Endothelial cell of umbilical vein (primary cell): ENCODE data around the gene HMMR. TPM values are rescaled to one million over a fixed set of nuclear protein-coding genes. Genes with fewer than 3 reads are reported as not detected.

Experiments
- BruUV-seq: library from RNA; stranded (reverse); fragments of 400-500 nt; replicated peaks from 2 replicates; lab custom pipeline; 2021; lab: Mats Ljungman, UMichigan
- CTCF ChIA-PET: fragments of 300-600, 350-600 bp; sonication (Branson Sonifier 250); formaldehyde crosslinking; loops from one replicate; lab custom pipeline; 2021; ENCODE audit warnings: antibody characterized with exemption, inconsistent platforms; lab: Charles Lee
- POLR2A ChIA-PET: fragments of 300-600, 350-600 bp; sonication (Branson Sonifier 250); formaldehyde crosslinking; loops from one replicate; lab custom pipeline; 2021; ENCODE audit warnings: antibody characterized with exemption, inconsistent platforms; lab: Charles Lee
- DNase-seq: peaks from one replicate; pipeline ENCODE4 v3.0.0-alpha.2; 2011; ENCODE audit warnings: low read depth, low spot score
- FAIRE-seq: peaks from 2 replicates; lab custom pipeline; 2011; peaks lifted over from hg19 to GRCh38; lab: Jason Lieb, UNC
- H2AFZ ChIP-seq: 2 replicates; pipeline ENCODE4 v1.6.0; 2012; ENCODE audit warnings: low read depth, low read length, control low read depth, inconsistent platforms
- H3K27ac ChIP-seq: 2 replicates; pipeline ENCODE4 v1.5.1; 2011; ENCODE audit warnings: low read depth, mild to moderate bottlenecking, control low read depth, low read length, moderate library complexity; ENCODE audit not compliant: insufficient read depth
- H3K27me3 ChIP-seq, 2 experiments: 2 replicates each; pipeline versions ENCODE4 v1.6.0 to v1.6.1; 2011; ENCODE audit warnings: low read length in 2 of 2, mixed read lengths in 1 of 2; ENCODE audit not compliant: control insufficient read depth in 2 of 2, insufficient read depth in 2 of 2
- H3K36me3 ChIP-seq, 2 experiments: 2 replicates in 1 of 2; 3 replicates in 1 of 2; pipeline ENCODE4 v1.5.1; 2011; ENCODE audit warnings: low read length in 2 of 2, mild to moderate bottlenecking in 1 of 2, moderate library complexity in 1 of 2; ENCODE audit not compliant: control insufficient read depth in 2 of 2, insufficient read depth in 2 of 2; ENCODE audit errors: extremely low read depth in 1 of 2
- H3K4me1 ChIP-seq: 3 replicates; pipeline ENCODE4 v1.5.1; 2011; ENCODE audit warnings: mild to moderate bottlenecking, low read length; ENCODE audit not compliant: control insufficient read depth, insufficient read depth; ENCODE audit errors: extremely low read depth
- H3K4me2 ChIP-seq: 2 replicates; pipeline ENCODE4 v1.6.1; 2011; ENCODE audit warnings: low read length, control low read depth, mixed read lengths; ENCODE audit not compliant: insufficient read depth
- H3K4me3 ChIP-seq, 3 experiments: fragments of 200-600 bp in 1 of 3; sonication (generic), shearing (Covaris generic) in 1 of 3; replicated peaks in 1 of 3; 2 replicates each; pipeline ENCODE4 v1.5.1; 2011 to 2016; ENCODE audit warnings: control low read depth in 3 of 3, low read length in 3 of 3, mild to moderate bottlenecking in 2 of 3, inconsistent platforms in 1 of 3, low read depth in 1 of 3, moderate library complexity in 1 of 3; ENCODE audit not compliant: insufficient read depth in 1 of 3
- H3K79me2 ChIP-seq: 2 replicates; pipeline ENCODE4 v1.6.0; 2012; ENCODE audit warnings: low read length, inconsistent platforms; ENCODE audit not compliant: control insufficient read depth, insufficient read depth
- H3K9ac ChIP-seq: replicated peaks from 2 replicates; pipeline ENCODE3; 2011; ENCODE audit warnings: low read length, control low read depth; ENCODE audit not compliant: insufficient read depth; ENCODE audit errors: extremely low read depth
- H3K9me1 ChIP-seq: replicated peaks from 3 replicates; pipeline ENCODE4 v1.6.0; 2011; ENCODE audit warnings: mild to moderate bottlenecking, low read length; ENCODE audit not compliant: control insufficient read depth, insufficient read depth; ENCODE audit errors: extremely low read depth
- H3K9me3 ChIP-seq: replicated peaks from 2 replicates; pipeline ENCODE4 v1.5.1; 2012; ENCODE audit warnings: low read length, inconsistent platforms; ENCODE audit not compliant: control insufficient read depth, insufficient read depth
- H4K20me1 ChIP-seq: replicated peaks from 2 replicates; pipeline ENCODE3; 2011; ENCODE audit warnings: mild to moderate bottlenecking, low read length; ENCODE audit not compliant: control insufficient read depth, insufficient read depth; ENCODE audit errors: extremely low read depth
- EZH2 ChIP-seq: IDR thresholded peaks from 2 replicates; pipeline ENCODE4 v1.6.1; 2012; ENCODE audit warnings: borderline replicate concordance, low read depth, mild to moderate bottlenecking, moderate library complexity, low read length, inconsistent platforms; ENCODE audit not compliant: severe bottlenecking
- FOS ChIP-seq: IDR thresholded peaks from 2 replicates; pipeline ENCODE4 v1.6.1; 2011; ENCODE audit warnings: mild to moderate bottlenecking, low read length, moderate library complexity, borderline replicate concordance; ENCODE audit not compliant: insufficient read depth
- GATA2 ChIP-seq: IDR thresholded peaks from 2 replicates; pipeline ENCODE4 v1.7.0; 2011; ENCODE audit warnings: low read depth, mild to moderate bottlenecking, moderate library complexity, mixed read lengths, low read length; ENCODE audit not compliant: insufficient read length, insufficient read depth
- JUN ChIP-seq: IDR thresholded peaks from 2 replicates; pipeline ENCODE4 v1.6.1; 2011; ENCODE audit warnings: borderline replicate concordance, low read depth; ENCODE audit not compliant: insufficient read length, insufficient read depth
- MYC ChIP-seq: IDR thresholded peaks from one replicate; pipeline ENCODE4 v1.6.1; 2011; ENCODE audit warnings: mild to moderate bottlenecking, low read depth, low read length
- POLR2A ChIP-seq: IDR thresholded peaks from 2 replicates; pipeline ENCODE4 v1.6.1; 2012; ENCODE audit warnings: low read depth, mild to moderate bottlenecking, control low read depth, low read length
- POLR2AphosphoS5 ChIP-seq: IDR thresholded peaks from 2 replicates; pipeline ENCODE4 v1.6.1; 2012; ENCODE audit warnings: low read depth, mild to moderate bottlenecking, control low read depth, low read length, moderate library complexity; ENCODE audit not compliant: insufficient read depth
- dilution Hi-C: fragments of 300-500 bp; cut with MboI; formaldehyde crosslinking; loops from one replicate; pipeline ENCODE4 v1.15.0; 2019; ENCODE audit warnings: low sequenced_read_pairs; ENCODE audit not compliant: extremely low pct_ligation_motif_present
- intact Hi-C: fragments of 100-400 bp; cut with micrococcal nuclease; formaldehyde crosslinking; loops from one replicate; pipeline ENCODE4 v1.10.0; 2022
- polyA plus RNA-seq, 4 experiments: library from polyadenylated mRNA; depleted of rRNA in 3 of 4; stranded (reverse) in 3 of 4; unstranded in 1 of 4; fragments of >200 nt; gene quantifications; 2 replicates each; pipeline versions ENCODE4 v1.2.1 to v1.2.3, GENCODE V29; 2011 to 2012; ENCODE audit warnings: missing spikeins in 1 of 4
- total RNA-seq: library from RNA; stranded (reverse); gene quantifications from 2 replicates; pipeline ENCODE4 v1.2.3, GENCODE V29; 2021
- TF ChIP-seq, protein P1 (sequence below): IDR thresholded peaks from 2 replicates; pipeline ENCODE4 v1.6.1; 2011; ENCODE audit not compliant: insufficient read depth, insufficient read length
- TF ChIP-seq, protein P2 (sequence below), 2 donors: IDR thresholded peaks; 1 replicate in 1 of 2; 2 replicates in 1 of 2; pipeline ENCODE4 v1.5.1; 2011; ENCODE audit warnings: low read length in 2 of 2, mild to moderate bottlenecking in 2 of 2, moderate library complexity in 2 of 2, control low read depth in 1 of 2, inconsistent platforms in 1 of 2, low read depth in 1 of 2; ENCODE audit not compliant: insufficient read depth in 1 of 2; ENCODE audit errors: extremely low read depth in 1 of 2

The HMMR gene
- total and polyA plus RNA-seq, 2 donors (not counting 3 experiments of a cell fraction or from before 2014, with no cell fraction given) = 5.5 to 31.0 TPM

DNA sequence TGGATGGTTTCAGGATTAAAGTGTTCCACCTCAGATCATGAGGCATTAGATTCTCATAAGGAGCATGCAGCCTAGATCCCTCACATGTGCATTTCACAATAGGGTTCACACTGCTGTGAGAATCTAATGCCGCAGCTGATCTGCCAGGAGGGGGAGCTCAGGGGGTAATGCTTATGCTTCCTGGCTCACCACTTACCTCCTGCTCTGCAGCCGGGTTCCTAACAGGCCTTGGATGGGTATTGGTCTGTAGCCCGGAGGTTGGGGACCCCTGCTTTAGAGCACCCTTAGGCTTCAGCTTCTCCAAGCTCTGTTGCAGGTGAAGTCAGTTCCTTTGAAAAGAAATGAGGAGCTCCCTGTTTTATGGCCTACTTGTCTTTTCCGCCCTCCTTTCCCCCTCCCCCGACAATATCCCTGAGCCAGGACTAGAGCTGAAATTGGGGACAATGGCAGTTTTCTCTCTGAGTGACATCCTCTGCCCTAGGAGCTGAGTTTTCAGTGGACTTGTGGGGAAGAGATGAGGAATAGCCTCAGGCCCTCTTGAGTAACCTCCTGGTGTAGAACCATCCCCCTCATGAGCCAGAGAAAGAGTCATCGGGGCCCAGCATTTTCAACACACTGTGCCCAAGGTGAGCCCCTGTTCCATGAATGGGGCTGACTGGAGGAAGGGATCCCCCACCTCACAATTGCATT lies 28.8 kb downstream of the HMMR start:
- no peak overlapping the region for H2AFZ ChIP-seq

DNA sequence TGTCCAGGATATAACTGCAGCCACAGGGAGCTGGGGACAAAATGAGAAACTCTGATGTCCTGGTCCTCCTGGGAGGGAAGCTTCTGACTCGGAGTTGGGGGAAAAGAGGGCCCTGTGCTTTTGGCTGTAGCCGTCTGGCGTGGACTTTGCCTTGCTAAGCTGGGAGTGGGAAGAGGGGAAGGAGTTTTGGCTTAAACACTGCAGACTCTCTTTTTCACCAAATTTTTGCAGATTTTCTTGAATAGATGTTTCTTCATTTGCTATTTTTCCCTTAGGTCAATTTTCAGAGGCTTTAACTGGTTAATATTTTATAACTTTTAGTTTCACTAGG lies 29.3 kb downstream of the HMMR start:
- Histone ChIP-seq H3K4me1 (no peaks in the 10 kb centered on the region), H3K9me1 (no peaks in the 10 kb centered on the region), H3K4me2 (no peak overlapping the region), H3K79me2 (no peaks in the 10 kb centered on the region), H4K20me1 (no peaks in the 10 kb centered on the region), H3K9ac (no peak overlapping the region), H3K4me3 (no peak overlapping the region), H2AFZ (no peak overlapping the region), H3K27me3 (no peaks in the 10 kb centered on the region), H3K27ac (no peak overlapping the region), H3K36me3 (peaks cover 0 to 12% of the 10 kb centered on the region in 2 experiments), H3K9me3 (no peaks in the 10 kb centered on the region)
- DNase-seq (no peak), FAIRE-seq (no peak)
- intact Hi-C loops = no loop called here
- dilution Hi-C loops = no loop called here
- CTCF ChIA-PET = interaction anchor here (0.9 to 2.6 kb wide), 5 partner anchors 10 to 32 kb away, joined by 3 to 13 read pairs (median 4); no protein-coding TSS in a partner anchor
- TF ChIP-seq, protein P1, sequence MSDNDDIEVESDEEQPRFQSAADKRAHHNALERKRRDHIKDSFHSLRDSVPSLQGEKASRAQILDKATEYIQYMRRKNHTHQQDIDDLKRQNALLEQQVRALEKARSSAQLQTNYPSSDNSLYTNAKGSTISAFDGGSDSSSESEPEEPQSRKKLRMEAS = no peak
- TF ChIP-seq, protein P2, sequence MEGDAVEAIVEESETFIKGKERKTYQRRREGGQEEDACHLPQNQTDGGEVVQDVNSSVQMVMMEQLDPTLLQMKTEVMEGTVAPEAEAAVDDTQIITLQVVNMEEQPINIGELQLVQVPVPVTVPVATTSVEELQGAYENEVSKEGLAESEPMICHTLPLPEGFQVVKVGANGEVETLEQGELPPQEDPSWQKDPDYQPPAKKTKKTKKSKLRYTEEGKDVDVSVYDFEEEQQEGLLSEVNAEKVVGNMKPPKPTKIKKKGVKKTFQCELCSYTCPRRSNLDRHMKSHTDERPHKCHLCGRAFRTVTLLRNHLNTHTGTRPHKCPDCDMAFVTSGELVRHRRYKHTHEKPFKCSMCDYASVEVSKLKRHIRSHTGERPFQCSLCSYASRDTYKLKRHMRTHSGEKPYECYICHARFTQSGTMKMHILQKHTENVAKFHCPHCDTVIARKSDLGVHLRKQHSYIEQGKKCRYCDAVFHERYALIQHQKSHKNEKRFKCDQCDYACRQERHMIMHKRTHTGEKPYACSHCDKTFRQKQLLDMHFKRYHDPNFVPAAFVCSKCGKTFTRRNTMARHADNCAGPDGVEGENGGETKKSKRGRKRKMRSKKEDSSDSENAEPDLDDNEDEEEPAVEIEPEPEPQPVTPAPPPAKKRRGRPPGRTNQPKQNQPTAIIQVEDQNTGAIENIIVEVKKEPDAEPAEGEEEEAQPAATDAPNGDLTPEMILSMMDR (IDR thresholded peaks at IDR 0.05; ENCODE audit: extremely low read depth in 1 of 2, insufficient read depth in 1 of 2, low read depth in 1 of 2, low read length in 2 of 2) = no peak
- TF ChIP-seq POLR2AphosphoS5 = no peak
- no peak for TF ChIP-seq MYC
- TF ChIP-seq EZH2 = no peak
- no peak for TF ChIP-seq FOS
- TF ChIP-seq JUN = no peak
- TF ChIP-seq GATA2 = no peak
- no peak for TF ChIP-seq POLR2A
- POLR2A ChIA-PET = no interaction called here
- BruUV-seq = no TSS peak

More for the DNA sequence above, 28.8 kb downstream of the HMMR start:
- Histone ChIP-seq H4K20me1 (no peaks in the 10 kb centered on the region), H3K9me1 (no peaks in the 10 kb centered on the region), H3K4me3 (no peak overlapping the region), H3K4me2 (no peak overlapping the region), H3K27ac (no peak overlapping the region), H3K27me3 (no peaks in the 10 kb centered on the region), H3K79me2 (no peaks in the 10 kb centered on the region), H3K36me3 (peaks cover 0 to 12% of the 10 kb centered on the region in 2 experiments), H3K9ac (no peak overlapping the region), H3K9me3 (no peaks in the 10 kb centered on the region), H3K4me1 (no peaks in the 10 kb centered on the region)
- ChIA-PET CTCF (interaction anchor here (0.9 to 2.6 kb wide), 5 partner anchors 10 to 32 kb away, joined by 3 to 13 read pairs (median 4); no protein-coding TSS in a partner anchor), POLR2A (no interaction called here)
- no TSS peak for BruUV-seq
- intact Hi-C loops = no loop called here
- FAIRE-seq = no peak
- dilution Hi-C loops = no loop called here
- TF ChIP-seq, protein P2 (IDR thresholded peaks at IDR 0.05; ENCODE audit: extremely low read depth in 1 of 2, insufficient read depth in 1 of 2, low read depth in 1 of 2, low read length in 2 of 2) = peak in 1 of 2 donors; percentile 26
- no peak for TF ChIP-seq EZH2
- DNase-seq = no peak
